ENCODE data around the gene NDUFV1. TPM values are rescaled to one million over a fixed set of nuclear protein-coding genes. Genes with fewer than 3 reads are reported as not detected.

The NDUFV1 gene
- polyA plus RNA-seq, 1 of the 3 experiments (the other 2 are of a cell fraction) = 278 TPM

DNA sequence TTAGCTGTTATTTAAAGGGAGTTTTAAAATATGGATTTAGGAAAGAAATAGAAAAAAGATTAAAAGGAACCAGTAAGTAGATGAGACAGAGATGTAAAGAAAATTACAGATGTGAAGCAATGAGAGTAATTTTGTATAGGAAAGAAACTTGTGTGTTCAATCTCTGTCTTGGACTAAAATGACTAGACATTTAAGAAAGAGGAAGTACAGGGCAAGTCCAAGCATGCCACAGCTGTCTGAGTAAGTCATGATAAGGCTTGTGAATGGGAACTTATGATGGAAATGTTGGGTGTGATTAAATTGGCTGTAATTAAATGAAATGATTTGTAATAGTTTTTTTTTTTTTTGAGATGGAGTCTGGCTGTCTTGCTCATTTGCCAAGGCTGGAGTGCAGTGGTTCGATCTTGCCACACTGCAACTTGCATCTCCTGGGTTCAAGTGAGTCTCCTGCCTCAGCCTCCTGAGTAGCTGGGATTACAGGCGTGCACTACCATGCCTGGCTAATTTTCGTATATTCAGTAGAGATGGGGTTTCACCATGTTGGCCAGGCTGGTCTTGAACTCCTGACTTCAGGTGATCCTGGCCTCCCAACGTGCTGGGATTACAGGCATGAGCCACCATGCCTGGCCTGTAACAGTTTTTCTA lies 49.7 kb downstream of the NDUFV1 start:
- H3K9ac ChIP-seq = no peak overlapping the region
- H3K79me2 ChIP-seq (ENCODE audit: insufficient read depth) = no peaks in the 10 kb centered on the region
- 20% methylated on average over 4 of the region's 4 CpGs for WGBS (ENCODE audit: low lambda C conversion rate)
- no peaks in the 10 kb centered on the region for H3K9me2 ChIP-seq
- TF ChIP-seq USF2 (IDR thresholded peaks at IDR 0.05; ENCODE audit: borderline replicate concordance, low read depth, low read length) = no peak
- TF ChIP-seq GABPA (IDR thresholded peaks at IDR 0.05; ENCODE audit: low read depth) = no peak
- TF ChIP-seq POLR2AphosphoS5 (IDR thresholded peaks at IDR 0.05; ENCODE audit: low read depth, low read length) = no peak
- no peak for TF ChIP-seq RAD21 (IDR thresholded peaks at IDR 0.05; ENCODE audit: low read length)
- no peak for TF ChIP-seq MEF2A (IDR thresholded peaks at IDR 0.05; ENCODE audit: borderline replicate concordance, low read depth)
- TF ChIP-seq SMC3 (IDR thresholded peaks at IDR 0.05; ENCODE audit: low read depth, low read length) = no peak
- TF ChIP-seq TEAD4 (IDR thresholded peaks at IDR 0.05; ENCODE audit: borderline replicate concordance, insufficient read depth) = no peak
- TF ChIP-seq PBX3 (IDR thresholded peaks at IDR 0.05) = no peak
- no peak for TF ChIP-seq TCF12 (IDR thresholded peaks at IDR 0.05)
- no peak for TF ChIP-seq JUND (IDR thresholded peaks at IDR 0.05)
- TF ChIP-seq ZBTB33 (IDR thresholded peaks at IDR 0.05; ENCODE audit: borderline replicate concordance, low read depth) = no peak
- TF ChIP-seq MAX (IDR thresholded peaks at IDR 0.05; ENCODE audit: low read depth) = no peak
- TF ChIP-seq, protein P1, sequence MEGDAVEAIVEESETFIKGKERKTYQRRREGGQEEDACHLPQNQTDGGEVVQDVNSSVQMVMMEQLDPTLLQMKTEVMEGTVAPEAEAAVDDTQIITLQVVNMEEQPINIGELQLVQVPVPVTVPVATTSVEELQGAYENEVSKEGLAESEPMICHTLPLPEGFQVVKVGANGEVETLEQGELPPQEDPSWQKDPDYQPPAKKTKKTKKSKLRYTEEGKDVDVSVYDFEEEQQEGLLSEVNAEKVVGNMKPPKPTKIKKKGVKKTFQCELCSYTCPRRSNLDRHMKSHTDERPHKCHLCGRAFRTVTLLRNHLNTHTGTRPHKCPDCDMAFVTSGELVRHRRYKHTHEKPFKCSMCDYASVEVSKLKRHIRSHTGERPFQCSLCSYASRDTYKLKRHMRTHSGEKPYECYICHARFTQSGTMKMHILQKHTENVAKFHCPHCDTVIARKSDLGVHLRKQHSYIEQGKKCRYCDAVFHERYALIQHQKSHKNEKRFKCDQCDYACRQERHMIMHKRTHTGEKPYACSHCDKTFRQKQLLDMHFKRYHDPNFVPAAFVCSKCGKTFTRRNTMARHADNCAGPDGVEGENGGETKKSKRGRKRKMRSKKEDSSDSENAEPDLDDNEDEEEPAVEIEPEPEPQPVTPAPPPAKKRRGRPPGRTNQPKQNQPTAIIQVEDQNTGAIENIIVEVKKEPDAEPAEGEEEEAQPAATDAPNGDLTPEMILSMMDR (IDR thresholded peaks at IDR 0.05) = no peak
- no peak for TF ChIP-seq CHD2 (IDR thresholded peaks at IDR 0.05; ENCODE audit: low read length, partially characterized antibody)
- TF ChIP-seq EZH2phosphoT487 (IDR thresholded peaks at IDR 0.05; ENCODE audit: borderline replicate concordance, low read depth) = no peak
- no peak for TF ChIP-seq TAF1 (IDR thresholded peaks at IDR 0.05; ENCODE audit: borderline replicate concordance, low read depth, low read length)
- H3K4me3 ChIP-seq (ENCODE audit: low read depth in 2 of 2, low read length in 1 of 2) = no peak overlapping the region
- H3K36me3 ChIP-seq (replicated peaks in 1 of 2; ENCODE audit: control insufficient read depth in 1 of 2, insufficient read depth in 2 of 2, low read length in 1 of 2) = no peaks in the 10 kb centered on the region
- H3K27ac ChIP-seq (ENCODE audit: low read depth in 2 of 2, low read length in 1 of 2) = no peak overlapping the region
- no peaks in the 10 kb centered on the region for H3F3A ChIP-seq (replicated peaks; ENCODE audit: insufficient read depth)
- H4K20me1 ChIP-seq (ENCODE audit: insufficient read depth) = no peaks in the 10 kb centered on the region
- POLR2A ChIA-PET = no interaction called here
- CTCF ChIA-PET = interaction anchor here (0.7 to 21.6 kb wide), 4 partner anchors 21 to 136 kb away, joined by 3 to 308 read pairs (median 4); partner anchors contain the start of genes NUDT8 and TBX10
- no peaks in the 10 kb centered on the region; a peak in 2 of 4 replicates for H3K4me1 ChIP-seq (ENCODE audit: control insufficient read depth in 1 of 2, insufficient read depth in 2 of 2, low read depth in 1 of 2, low read length in 1 of 2)
- DNase-seq = no peak
- H3K27me3 ChIP-seq (ENCODE audit: insufficient read depth) = no peaks in the 10 kb centered on the region
- no peak overlapping the region for H3K4me2 ChIP-seq
- no peak overlapping the region for H2AFZ ChIP-seq (ENCODE audit: low read depth)
- H3K9me3 ChIP-seq = no peaks in the 10 kb centered on the region
